ENCODE data around the gene TRIM29.

DNA sequence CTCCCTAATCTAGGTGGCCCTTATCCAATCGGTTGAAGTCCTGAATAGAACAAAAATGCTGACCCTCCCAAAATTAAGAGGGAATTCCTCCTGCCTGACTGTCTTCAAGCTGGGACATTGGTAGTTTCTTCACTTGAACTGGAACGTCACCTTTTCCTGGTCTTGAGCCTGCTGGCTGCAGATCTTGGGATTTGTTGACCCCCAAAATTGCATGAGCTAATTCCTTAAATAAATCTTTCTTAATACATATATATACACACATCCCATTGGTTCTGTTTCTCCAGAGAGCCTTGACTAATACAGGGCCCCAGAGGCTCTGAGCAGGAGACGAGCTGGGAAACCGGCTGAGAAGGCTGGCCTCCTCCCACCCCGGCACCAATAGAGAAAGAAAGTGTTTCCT lies 46.2 kb downstream of the TRIM29 start:
- TF ChIP-seq YY1 (IDR thresholded peaks at IDR 0.05; ENCODE audit: insufficient read depth, insufficient read length) (no peak), ZNF274 (IDR thresholded peaks at IDR 0.05; ENCODE audit: low read depth, low read length) (no peak), SUZ12 (IDR thresholded peaks at IDR 0.05; ENCODE audit: extremely low read depth, insufficient read depth, insufficient read length) (no peak)
